ENCODE data around the gene KLK14. TPM values are rescaled to one million over a fixed set of nuclear protein-coding genes. Genes with fewer than 3 reads are reported as not detected.

The KLK14 gene
- total and polyA plus RNA-seq, 2 experiments from 2014 or later = 0.42 TPM; not detected in 1

DNA sequence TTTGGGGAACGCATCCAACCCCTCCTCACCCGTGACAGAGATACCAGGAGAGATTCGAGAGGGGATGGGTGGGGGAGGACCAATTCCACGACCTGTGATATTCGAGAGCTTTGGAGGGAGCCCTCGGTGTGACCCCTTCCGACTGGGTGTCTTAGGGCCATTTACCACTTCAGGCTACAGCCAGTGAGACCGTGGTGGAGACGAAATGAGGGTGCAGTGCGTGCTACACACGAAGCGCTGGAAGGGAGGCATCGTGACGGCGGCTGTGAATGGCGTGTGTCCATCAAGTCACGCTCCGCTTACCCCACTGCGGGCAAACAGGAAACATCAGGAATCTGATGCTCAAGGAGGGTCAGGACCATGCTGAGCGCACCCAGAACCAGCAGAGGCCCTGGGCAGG, 15.1 kb upstream of the KLK14 start:
- H3F3A ChIP-seq (replicated peaks; ENCODE audit: low read depth) = peaks cover 5% of the 10 kb centered on the region; the same call in 1 of the 2 replicates
- H3K4me1 ChIP-seq (ENCODE audit: insufficient read depth) = peaks cover 12% of the 10 kb centered on the region
- no peak overlapping the region for H3K27ac ChIP-seq (ENCODE audit: low read depth)
- H3K27ac Mint-ChIP-seq = no peak overlapping the region
- no peak for ATAC-seq
- TF ChIP-seq POLR2AphosphoS5 (IDR thresholded peaks at IDR 0.05; ENCODE audit: low read depth) = no peak
- no peak for TF ChIP-seq EZH2phosphoT487 (IDR thresholded peaks at IDR 0.05; ENCODE audit: unreplicated experiment)
- TF ChIP-seq ZNF114 (CRISPR knock-in tag; IDR thresholded peaks at IDR 0.05) = no peak
- TF ChIP-seq ZNF331 (CRISPR knock-in tag; IDR thresholded peaks at IDR 0.05; ENCODE audit: low read depth) = no peak
- TF ChIP-seq JUNB (IDR thresholded peaks at IDR 0.05; ENCODE audit: unreplicated experiment) = no peak
- no peak for TF ChIP-seq ZNF462 (CRISPR knock-in tag; IDR thresholded peaks at IDR 0.05)
- TF ChIP-seq, protein P1, sequence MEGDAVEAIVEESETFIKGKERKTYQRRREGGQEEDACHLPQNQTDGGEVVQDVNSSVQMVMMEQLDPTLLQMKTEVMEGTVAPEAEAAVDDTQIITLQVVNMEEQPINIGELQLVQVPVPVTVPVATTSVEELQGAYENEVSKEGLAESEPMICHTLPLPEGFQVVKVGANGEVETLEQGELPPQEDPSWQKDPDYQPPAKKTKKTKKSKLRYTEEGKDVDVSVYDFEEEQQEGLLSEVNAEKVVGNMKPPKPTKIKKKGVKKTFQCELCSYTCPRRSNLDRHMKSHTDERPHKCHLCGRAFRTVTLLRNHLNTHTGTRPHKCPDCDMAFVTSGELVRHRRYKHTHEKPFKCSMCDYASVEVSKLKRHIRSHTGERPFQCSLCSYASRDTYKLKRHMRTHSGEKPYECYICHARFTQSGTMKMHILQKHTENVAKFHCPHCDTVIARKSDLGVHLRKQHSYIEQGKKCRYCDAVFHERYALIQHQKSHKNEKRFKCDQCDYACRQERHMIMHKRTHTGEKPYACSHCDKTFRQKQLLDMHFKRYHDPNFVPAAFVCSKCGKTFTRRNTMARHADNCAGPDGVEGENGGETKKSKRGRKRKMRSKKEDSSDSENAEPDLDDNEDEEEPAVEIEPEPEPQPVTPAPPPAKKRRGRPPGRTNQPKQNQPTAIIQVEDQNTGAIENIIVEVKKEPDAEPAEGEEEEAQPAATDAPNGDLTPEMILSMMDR (conservative IDR thresholded peaks at IDR 0.05; ENCODE audit: low read depth in 2 of 2) = no peak
- no peak for TF ChIP-seq REST (IDR thresholded peaks at IDR 0.05; ENCODE audit: unreplicated experiment)
- TF ChIP-seq EZH2 (IDR thresholded peaks at IDR 0.05; ENCODE audit: low read depth, unreplicated experiment) = no peak
- TF ChIP-seq NANOG (IDR thresholded peaks at IDR 0.05; ENCODE audit: borderline replicate concordance) = no peak
- TF ChIP-seq STAT1 (IDR thresholded peaks at IDR 0.05; ENCODE audit: unreplicated experiment) = no peak
- TF ChIP-seq, protein P2, sequence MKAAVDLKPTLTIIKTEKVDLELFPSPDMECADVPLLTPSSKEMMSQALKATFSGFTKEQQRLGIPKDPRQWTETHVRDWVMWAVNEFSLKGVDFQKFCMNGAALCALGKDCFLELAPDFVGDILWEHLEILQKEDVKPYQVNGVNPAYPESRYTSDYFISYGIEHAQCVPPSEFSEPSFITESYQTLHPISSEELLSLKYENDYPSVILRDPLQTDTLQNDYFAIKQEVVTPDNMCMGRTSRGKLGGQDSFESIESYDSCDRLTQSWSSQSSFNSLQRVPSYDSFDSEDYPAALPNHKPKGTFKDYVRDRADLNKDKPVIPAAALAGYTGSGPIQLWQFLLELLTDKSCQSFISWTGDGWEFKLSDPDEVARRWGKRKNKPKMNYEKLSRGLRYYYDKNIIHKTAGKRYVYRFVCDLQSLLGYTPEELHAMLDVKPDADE (IDR thresholded peaks at IDR 0.05) = no peak
- TF ChIP-seq CREB1 (CRISPR knock-in tag; IDR thresholded peaks at IDR 0.05; ENCODE audit: low read depth) = no peak
- H3K4me3 Mint-ChIP-seq = no peak overlapping the region; the same call in 2 of the 3 replicates
- H3K36me3 ChIP-seq (ENCODE audit: insufficient read depth) = no peaks in the 10 kb centered on the region
- H3K4me1 Mint-ChIP-seq = peaks cover 16% of the 10 kb centered on the region
- no peaks in the 10 kb centered on the region for H3K9me2 ChIP-seq (ENCODE audit: insufficient read depth)
- peaks cover 13% of the 10 kb centered on the region for H3K27me3 Mint-ChIP-seq (ENCODE audit: insufficient read depth, low read depth, poor library complexity)
- no peaks in the 10 kb centered on the region; the same call in 1 of the 2 replicates for H3K27me3 ChIP-seq (ENCODE audit: insufficient read depth)
- peaks cover 9% of the 10 kb centered on the region; the same call in 2 of the 3 replicates for H3K36me3 Mint-ChIP-seq (ENCODE audit: low read depth)
- peaks cover 4% of the 10 kb centered on the region; the same call in 1 of the 3 replicates for H3K9me3 Mint-ChIP-seq
- H3K4me2 ChIP-seq = peak overlapping the region; percentile 81; the same call in 1 of the 2 replicates
- H3K4me3 ChIP-seq = no peak overlapping the region; the same call in 1 of the 2 replicates
- peaks cover 3% of the 10 kb centered on the region; the same call in 1 of the 2 replicates for H4K20me1 ChIP-seq (replicated peaks; ENCODE audit: insufficient read depth)
- DNase-seq (ENCODE audit: low spot score) = no peak
- peaks cover 2% of the 10 kb centered on the region; the same call in 1 of the 2 replicates for H3K79me2 ChIP-seq (replicated peaks; ENCODE audit: insufficient read depth)
- H2AFZ ChIP-seq = no peak overlapping the region
